AG09319 (cell line): ENCODE results near the gene SEC24B.
A peak's percentile ranks its signal among the peaks of the same experiment; 100 is the strongest.

Source experiments
- DNase-seq: peaks from one replicate; pipeline ENCODE4 v3.0.0-alpha.2; 2010; ENCODE audit warnings: low read depth; ENCODE audit errors: extremely low read depth
- TF ChIP-seq, protein P1 (sequence below): IDR thresholded peaks from 2 replicates; pipeline ENCODE4 v1.5.1; 2011; ENCODE audit warnings: low read depth, mild to moderate bottlenecking, inconsistent platforms, low read length, moderate library complexity

SEC24B gene

DNA sequence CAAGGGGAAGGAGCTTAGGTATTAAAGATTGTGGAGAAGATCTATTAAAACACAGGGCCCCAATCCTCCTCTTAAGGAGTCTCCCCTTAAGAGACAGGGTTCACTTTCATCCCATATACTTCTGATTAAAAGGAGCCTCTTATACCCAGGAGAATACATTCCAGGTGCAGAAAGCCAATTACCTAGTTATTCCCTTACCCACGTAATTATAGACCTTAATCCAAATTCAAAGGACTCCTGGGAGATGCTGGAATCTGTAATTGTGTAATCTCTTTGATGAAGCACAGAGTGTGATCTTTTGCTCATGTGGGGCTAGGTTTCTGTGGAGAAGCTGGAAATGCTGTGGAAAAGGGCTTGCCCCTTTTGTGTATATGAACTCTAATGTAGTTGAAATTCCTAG, 1.4 kb upstream of the SEC24B start:
- TF ChIP-seq, protein P1, sequence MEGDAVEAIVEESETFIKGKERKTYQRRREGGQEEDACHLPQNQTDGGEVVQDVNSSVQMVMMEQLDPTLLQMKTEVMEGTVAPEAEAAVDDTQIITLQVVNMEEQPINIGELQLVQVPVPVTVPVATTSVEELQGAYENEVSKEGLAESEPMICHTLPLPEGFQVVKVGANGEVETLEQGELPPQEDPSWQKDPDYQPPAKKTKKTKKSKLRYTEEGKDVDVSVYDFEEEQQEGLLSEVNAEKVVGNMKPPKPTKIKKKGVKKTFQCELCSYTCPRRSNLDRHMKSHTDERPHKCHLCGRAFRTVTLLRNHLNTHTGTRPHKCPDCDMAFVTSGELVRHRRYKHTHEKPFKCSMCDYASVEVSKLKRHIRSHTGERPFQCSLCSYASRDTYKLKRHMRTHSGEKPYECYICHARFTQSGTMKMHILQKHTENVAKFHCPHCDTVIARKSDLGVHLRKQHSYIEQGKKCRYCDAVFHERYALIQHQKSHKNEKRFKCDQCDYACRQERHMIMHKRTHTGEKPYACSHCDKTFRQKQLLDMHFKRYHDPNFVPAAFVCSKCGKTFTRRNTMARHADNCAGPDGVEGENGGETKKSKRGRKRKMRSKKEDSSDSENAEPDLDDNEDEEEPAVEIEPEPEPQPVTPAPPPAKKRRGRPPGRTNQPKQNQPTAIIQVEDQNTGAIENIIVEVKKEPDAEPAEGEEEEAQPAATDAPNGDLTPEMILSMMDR = no peak
- DNase-seq = no peak

DNA sequence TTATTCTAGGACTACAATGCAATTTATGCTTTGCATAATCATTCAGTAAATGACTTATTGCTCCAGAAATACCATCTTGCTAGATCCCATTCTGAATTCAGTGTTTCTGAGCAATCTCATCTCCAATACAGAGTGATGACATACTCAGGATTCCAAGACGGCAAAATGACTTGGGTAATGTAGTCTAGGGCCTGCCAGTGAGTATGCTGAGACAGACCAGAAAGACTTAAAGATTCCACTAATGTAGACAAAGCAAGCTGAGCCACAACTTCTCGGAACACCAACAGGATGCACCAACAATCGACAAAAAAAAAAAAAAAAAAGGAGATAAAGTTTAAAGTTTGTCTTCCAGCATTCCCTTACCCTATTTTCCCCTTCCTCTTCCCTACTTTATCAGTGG, 919 bp upstream of the SEC24B start:
- DNase-seq = peak; percentile 11
- TF ChIP-seq, protein P1 = no peak

DNA sequence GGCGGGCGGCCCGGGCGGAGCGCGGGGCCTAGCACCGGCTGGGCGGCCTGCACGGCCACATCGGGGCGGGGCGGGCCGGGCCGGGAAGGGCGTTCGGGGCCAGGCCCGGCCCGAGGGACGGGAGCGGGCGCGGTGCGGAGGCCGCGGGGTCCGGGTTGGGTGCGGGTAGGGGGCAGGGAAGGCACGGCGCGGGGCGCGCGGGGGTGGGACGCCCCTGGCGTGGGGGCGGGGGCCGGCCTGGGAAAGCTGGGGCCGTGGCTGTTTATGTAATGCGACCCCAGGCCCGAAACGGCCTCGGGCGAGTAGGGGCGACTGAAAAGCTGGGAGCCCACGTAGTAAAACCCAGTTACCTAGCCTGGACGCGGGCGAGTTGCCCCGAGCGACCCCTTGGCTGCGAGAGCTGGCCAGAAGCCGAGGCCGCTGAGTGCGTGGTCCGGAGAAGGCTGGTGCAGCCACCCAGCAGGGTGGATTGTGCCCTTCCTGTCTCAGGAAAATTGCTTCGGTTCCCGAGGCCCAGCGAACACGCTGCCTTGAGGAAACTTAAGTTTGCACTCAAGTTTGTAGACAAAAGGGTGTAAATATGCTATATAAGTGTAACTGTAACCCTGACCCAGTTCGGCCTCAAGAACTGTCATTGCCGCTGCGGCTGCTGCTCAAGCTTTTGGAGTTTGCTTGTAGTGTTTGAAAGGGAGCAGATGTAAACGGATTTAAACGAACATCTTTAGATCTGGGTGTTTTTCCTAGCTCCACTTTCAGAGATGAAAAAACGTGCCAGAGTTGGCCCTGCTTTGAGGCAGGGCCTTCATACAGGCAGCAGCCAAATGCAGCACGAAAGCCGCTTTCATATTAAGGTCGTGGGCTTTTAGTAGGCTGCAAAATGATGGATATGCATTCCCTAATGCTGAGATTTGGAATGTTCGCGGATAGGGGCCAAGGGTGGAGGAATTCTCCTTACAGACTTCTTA, 674 bp downstream of the SEC24B start:
- DNase-seq = no peak
- TF ChIP-seq, protein P1 = no peak

DNA sequence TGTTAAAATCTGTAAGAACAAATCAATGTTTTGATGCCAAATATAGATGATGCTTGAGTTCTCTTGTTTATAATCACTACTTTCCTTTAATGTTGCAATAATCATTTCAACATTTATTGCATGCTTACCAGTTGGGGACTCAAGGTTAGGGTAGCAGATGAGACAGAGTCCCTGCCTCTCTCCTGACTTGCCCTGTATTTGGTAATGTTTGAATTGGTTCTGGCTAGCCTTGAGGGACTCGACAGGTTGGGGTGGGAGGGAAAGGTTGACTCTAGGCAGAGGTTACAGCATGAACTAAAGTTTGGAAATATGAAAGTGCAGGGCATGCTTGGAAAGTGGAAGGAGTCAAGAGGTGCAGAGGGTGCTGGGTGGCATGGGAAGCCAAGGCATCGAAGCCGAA, 2.0 kb downstream of the SEC24B start:
- DNase-seq = no peak
- TF ChIP-seq, protein P1 = no peak

DNA sequence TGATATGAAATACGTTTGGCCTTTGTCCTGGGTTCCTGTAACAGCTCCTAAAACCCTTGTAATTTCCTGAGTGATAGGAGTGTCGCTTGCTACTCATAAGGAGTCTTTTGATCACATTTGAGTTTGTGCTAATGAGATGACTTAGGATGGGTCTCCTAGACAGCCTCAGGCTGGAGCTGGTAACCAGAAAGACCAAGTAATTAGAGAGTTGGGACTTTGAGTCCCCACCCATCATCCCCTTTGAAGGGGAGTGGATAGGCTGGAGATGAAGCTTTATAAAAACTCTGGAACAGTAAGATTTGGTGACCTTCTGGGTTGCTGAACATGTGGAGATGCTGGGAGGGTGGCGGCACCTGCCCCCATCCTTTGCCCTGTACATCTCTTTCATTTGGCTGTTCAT, 2.9 kb downstream of the SEC24B start:
- TF ChIP-seq, protein P1 = no peak
- no peak for DNase-seq

DNA sequence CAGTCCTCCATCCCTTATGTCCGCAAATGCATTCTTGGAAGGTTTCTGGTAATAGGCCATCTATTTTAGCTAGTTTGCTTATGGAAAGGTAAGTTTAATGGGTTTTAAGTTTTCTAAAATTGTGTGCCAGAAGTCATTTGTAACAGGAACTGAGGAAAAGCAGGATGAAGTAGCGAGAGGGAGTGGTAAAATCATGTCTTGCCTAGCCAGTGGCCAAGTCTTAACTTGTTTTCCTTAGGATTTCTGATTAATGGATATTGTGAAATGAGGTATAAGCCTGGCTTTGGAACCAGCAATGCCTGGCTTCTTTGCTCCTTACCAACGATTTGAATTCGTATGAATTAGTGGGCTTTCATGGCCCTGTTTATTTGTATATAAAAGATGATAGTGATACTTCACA, 7.3 kb downstream of the SEC24B start:
- TF ChIP-seq, protein P1 = no peak
- no peak for DNase-seq

DNA sequence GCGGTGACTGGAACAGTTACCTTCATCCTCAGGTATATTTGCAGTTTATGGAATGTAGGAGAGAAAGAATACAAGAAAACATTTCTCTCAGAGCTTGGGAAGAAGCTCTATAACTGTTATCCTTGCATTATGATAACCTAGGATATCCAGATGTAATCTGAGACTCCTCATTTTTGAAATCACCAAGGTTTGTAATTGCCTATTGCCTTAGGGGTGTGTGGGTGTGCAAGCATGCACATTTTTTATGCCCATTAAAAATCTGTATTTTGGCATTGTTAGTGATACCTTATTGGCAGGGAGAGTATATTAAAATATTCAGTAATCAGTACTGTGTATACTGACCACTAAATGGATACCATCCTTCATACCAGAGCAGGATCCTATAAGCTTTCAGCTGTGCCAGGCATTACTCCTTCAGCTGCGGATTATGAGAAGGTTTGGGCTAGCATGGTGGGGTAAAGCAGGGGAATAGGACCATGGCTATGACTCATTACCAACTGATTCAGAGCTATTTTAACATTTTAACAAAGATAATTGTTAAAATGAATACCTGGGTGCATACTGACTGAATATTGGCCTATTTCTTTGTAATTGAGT, 8.3 kb downstream of the SEC24B start:
- no peak for DNase-seq
- TF ChIP-seq, protein P1 = no peak
